Kidney (tissue), 14 donors: ENCODE results near the gene SGCA. TPM values are rescaled to one million over a fixed set of nuclear protein-coding genes. Genes with fewer than 3 reads are reported as not detected.

Experiments used
- DNase-seq, 5 donors: peaks; one replicate each; pipeline ENCODE4 v3.0.0-alpha.2; 2013 to 2020
- FAIRE-seq: peaks from 2 replicates; lab custom pipeline; 2012; peaks lifted over from hg19 to GRCh38; lab: Jason Lieb, UNC
- H3K27ac ChIP-seq, 2 donors: one replicate each; pipeline ENCODE4 v1.7.0; 2013; ENCODE audit warnings: low read depth in 2 of 2, low read length in 2 of 2, inconsistent platforms in 1 of 2
- H3K27me3 ChIP-seq: one replicate; pipeline ENCODE4 v1.7.1; 2013; ENCODE audit warnings: low read length, inconsistent platforms; ENCODE audit not compliant: control insufficient read depth, insufficient read depth
- H3K36me3 ChIP-seq, 3 donors: one replicate each; pipeline versions ENCODE4 v1.7.0 to v1.7.1; 2013; ENCODE audit warnings: low read length in 3 of 3, control low read depth in 1 of 3, inconsistent platforms in 1 of 3; ENCODE audit not compliant: insufficient read depth in 3 of 3, control insufficient read depth in 2 of 3
- H3K4me1 ChIP-seq, 3 donors: one replicate each; pipeline versions ENCODE4 v1.7.0 to v1.7.1; 2013; ENCODE audit warnings: low read length in 3 of 3, inconsistent platforms in 1 of 3, low read depth in 1 of 3; ENCODE audit not compliant: control insufficient read depth in 2 of 3, insufficient read depth in 2 of 3
- H3K4me3 ChIP-seq, 3 donors: one replicate each; pipeline versions ENCODE4 v1.7.0 to v1.8.1; 2013; ENCODE audit warnings: low read length in 3 of 3, control low read depth in 1 of 3, inconsistent platforms in 1 of 3
- H3K9ac ChIP-seq, 3 donors: one replicate each; pipeline versions ENCODE4 v1.7.0 to v1.7.1; 2013; ENCODE audit warnings: low read length in 3 of 3, control low read depth in 1 of 3, inconsistent platforms in 1 of 3
- H3K9me3 ChIP-seq, 3 donors: one replicate each; pipeline versions ENCODE4 v1.7.0 to v1.7.1; 2013; ENCODE audit warnings: low read length in 3 of 3, control low read depth in 1 of 3, inconsistent platforms in 1 of 3; ENCODE audit not compliant: control insufficient read depth in 2 of 3, insufficient read depth in 1 of 3
- CTCF ChIP-seq: IDR thresholded peaks from 3 replicates; pipeline ENCODE4 v1.5.1; 2012; ENCODE audit warnings: mild to moderate bottlenecking, moderate library complexity, borderline replicate concordance; ENCODE audit not compliant: insufficient read depth; ENCODE audit errors: extremely low read depth
- intact Hi-C: fragments of 100-400 bp; cut with DNase I; formaldehyde crosslinking; loops from one replicate; pipeline ENCODE4 v1.11.1; 2022
- polyA plus RNA-seq: library from polyadenylated mRNA; stranded (reverse); fragments of 350-450 nt; fragmentation: Illumina TruSeq; extraction: RNeasy Lipid Tissue Mini Kit (QIAGEN cat#74804); gene quantifications from one replicate; pipeline ENCODE4 v1.2.3, GENCODE V29; 2014; ENCODE audit warnings: low read depth, low replicate concordance; ENCODE audit not compliant: insufficient read depth
- total RNA-seq: library from RNA; stranded (reverse); fragmentation: NEBNext Ultra II Directional; extraction: Animal tissue kit (Norgen Biotek cat#: 25700); gene quantifications from one replicate; pipeline ENCODE4 v1.2.1, GENCODE V29; 2021
- donor health status: control.
- donor health status: control.
- donor health status: control.
- donor health status: control.
- donor health status: control.
- donor health status: DM: yes; HTN: yes; CAD: no.
- donor health status: Normal renal cell carcinoma (clear cell type).

SGCA gene
- total and polyA plus RNA-seq, 2 donors from 2014 or later = 4.2 to 5.5 TPM

GRCh38 chr17:50168319-50168718, 2.5 kb downstream of the SGCA start:
- H3K4me1 ChIP-seq = no peaks in the 10 kb centered on the region

GRCh38 chr17:50169121-50169764, 3.4 kb downstream of the SGCA start:
- peak; percentile 72 for TF ChIP-seq CTCF
- intact Hi-C loops = no loop called here
- no peak overlapping the region for H3K27ac ChIP-seq
- FAIRE-seq (no peak), DNase-seq (peak; percentile 72 to 88 (median 80))
- no peaks in the 10 kb centered on the region for H3K4me1 ChIP-seq
- no peaks in the 10 kb centered on the region for H3K9me3 ChIP-seq
- no peaks in the 10 kb centered on the region for H3K36me3 ChIP-seq
- no peaks in the 10 kb centered on the region for H3K27me3 ChIP-seq
- H3K9ac ChIP-seq = no peak overlapping the region
- H3K4me3 ChIP-seq = no peak overlapping the region

More at GRCh38 chr17:50168319-50168718, 2.5 kb downstream of the SGCA start:
- no peaks in the 10 kb centered on the region for H3K36me3 ChIP-seq
- no peak for FAIRE-seq
- DNase-seq = peak in 1 of 5 donors; percentile 64
- intact Hi-C loops = no loop called here
- H3K27me3 ChIP-seq = no peaks in the 10 kb centered on the region
- no peak for TF ChIP-seq CTCF
- no peak overlapping the region for H3K27ac ChIP-seq
- no peaks in the 10 kb centered on the region for H3K9me3 ChIP-seq
- H3K4me3 ChIP-seq = no peak overlapping the region
- no peak overlapping the region for H3K9ac ChIP-seq

- no peak for TF ChIP-seq CTCF
These were observed 4.2 kb downstream of the SGCA start for GRCh38 chr17:50169881-50170459.

More at GRCh38 chr17:50169881-50170459, 4.2 kb downstream of the SGCA start:
- Histone ChIP-seq H3K27me3 (no peaks in the 10 kb centered on the region), H3K4me3 (no peak overlapping the region), H3K9me3 (no peaks in the 10 kb centered on the region), H3K27ac (no peak overlapping the region), H3K36me3 (no peaks in the 10 kb centered on the region), H3K9ac (no peak overlapping the region), H3K4me1 (no peaks in the 10 kb centered on the region)
- peak in 1 of 5 donors; percentile 53 for DNase-seq
- intact Hi-C loops = no loop called here
- no peak for FAIRE-seq
